ENCODE measurements around the gene NXPH1. TPM values are rescaled to one million over a fixed set of nuclear protein-coding genes. Genes with fewer than 3 reads are reported as not detected.
A peak's percentile ranks its signal among the peaks of the same experiment; 100 is the strongest.

Gene NXPH1
- total RNA-seq, 1 experiment from 2014 or later, result 0.59 TPM

GRCh38 chr7:8531991-8532515 lies 98.6 kb downstream of the NXPH1 start:
- ChIA-PET CTCF (no interaction called here), POLR2A (no interaction called here)
- DNase-seq (ENCODE audit: low spot score), result no peak
- Mint-ChIP-seq H3K9me3 (peaks cover 2% of the 10 kb centered on the region; the same call in 1 of the 2 replicates), H3K4me3 (no peak overlapping the region), H3K4me1 (no peaks in the 10 kb centered on the region), H3K36me3 (0 out of 2 replicates have a peak, but pooled peaks cover under 1% of the 10 kb centered on the region), H3K27ac (no peak overlapping the region), H3K27me3 (ENCODE audit: low read depth) (no peaks in the 10 kb centered on the region)
- no peak for ATAC-seq
- TF ChIP-seq SP1 (CRISPR knock-in tag; conservative IDR thresholded peaks at IDR 0.05) (no peak), ERG (CRISPR knock-in tag; IDR thresholded peaks at IDR 0.05) (no peak), SMAD3 (CRISPR knock-in tag; IDR thresholded peaks at IDR 0.05; ENCODE audit: borderline replicate concordance) (no peak), ZNF263 (CRISPR knock-in tag; IDR thresholded peaks at IDR 0.05; ENCODE audit: low read depth) (no peak), ZBTB43 (CRISPR knock-in tag; IDR thresholded peaks at IDR 0.05) (no peak), AFF4 (CRISPR knock-in tag; IDR thresholded peaks at IDR 0.05; ENCODE audit: borderline replicate concordance) (no peak), E2F5 (CRISPR knock-in tag; IDR thresholded peaks at IDR 0.05) (no peak), TEAD4 (CRISPR knock-in tag; IDR thresholded peaks at IDR 0.05) (no peak), CREM (CRISPR knock-in tag; IDR thresholded peaks at IDR 0.05) (no peak), E2F4 (CRISPR knock-in tag; IDR thresholded peaks at IDR 0.05; ENCODE audit: borderline replicate concordance, low read depth) (no peak)

- Mint-ChIP-seq H3K27me3 (ENCODE audit: low read depth) (no peaks in the 10 kb centered on the region), H3K36me3 (no peaks in the 10 kb centered on the region), H3K4me1 (no peaks in the 10 kb centered on the region), H3K27ac (no peak overlapping the region), H3K4me3 (no peak overlapping the region), H3K9me3 (no peaks in the 10 kb centered on the region)
- POLR2A ChIA-PET, result no interaction called here
- ATAC-seq, result peak; percentile 47; the same call in 1 of the 2 replicates
- CTCF ChIA-PET, result no interaction called here
- no peak for TF ChIP-seq FOXJ3 (CRISPR knock-in tag; IDR thresholded peaks at IDR 0.05; ENCODE audit: borderline replicate concordance)
- no peak for TF ChIP-seq FOXP1 (CRISPR knock-in tag; IDR thresholded peaks at IDR 0.05; ENCODE audit: borderline replicate concordance)
- TF ChIP-seq ATF1 (CRISPR knock-in tag; IDR thresholded peaks at IDR 0.05), result no peak
- no peak for TF ChIP-seq SMAD3 (CRISPR knock-in tag; IDR thresholded peaks at IDR 0.05; ENCODE audit: borderline replicate concordance)
- TF ChIP-seq KAT7 (CRISPR knock-in tag; IDR thresholded peaks at IDR 0.05; ENCODE audit: borderline replicate concordance), result no peak
- no peak for TF ChIP-seq FOXK1 (CRISPR knock-in tag; IDR thresholded peaks at IDR 0.05)
- TF ChIP-seq ZNF232 (CRISPR knock-in tag; IDR thresholded peaks at IDR 0.05), result no peak
- no peak for TF ChIP-seq ZNF416 (CRISPR knock-in tag; IDR thresholded peaks at IDR 0.05)
- TF ChIP-seq GABPB1 (CRISPR knock-in tag; IDR thresholded peaks at IDR 0.05), result no peak
- no peak for TF ChIP-seq PRRX2 (CRISPR knock-in tag; IDR thresholded peaks at IDR 0.05)
- TF ChIP-seq ZNF121 (CRISPR knock-in tag; IDR thresholded peaks at IDR 0.05), result no peak
- TF ChIP-seq CREB1 (CRISPR knock-in tag; IDR thresholded peaks at IDR 0.05), result no peak
- no peak for TF ChIP-seq ZNF317 (CRISPR knock-in tag; IDR thresholded peaks at IDR 0.05; ENCODE audit: borderline replicate concordance, low read depth)
- TF ChIP-seq JUN (CRISPR knock-in tag; IDR thresholded peaks at IDR 0.05), result no peak
- DNase-seq (ENCODE audit: low spot score), result no peak
Observed at GRCh38 chr7:8536431-8536830, 103.0 kb downstream of the NXPH1 start.

Data from WTC11 (cell line).